Mononuclear cell (primary cell): ENCODE data around the gene RBP7. TPM values are rescaled to one million over a fixed set of nuclear protein-coding genes. Genes with fewer than 3 reads are reported as not detected.
A peak's percentile ranks its signal among the peaks of the same experiment; 100 is the strongest.
"Not testable (repeated sequence)": the region's sequence is repeated elsewhere in the genome, so short reads cannot be mapped to it uniquely, and the experiment has no call there.

Experiments used
- H3K27me3 ChIP-seq: 2 replicates; pipeline ENCODE4 v1.6.0; 2011; ENCODE audit warnings: low read length, control low read depth; ENCODE audit not compliant: insufficient read depth
- H3K4me1 ChIP-seq: 2 replicates; pipeline ENCODE4 v1.5.1; 2011; ENCODE audit warnings: mild to moderate bottlenecking, low read length, control low read depth; ENCODE audit not compliant: insufficient read depth
- H3K4me3 ChIP-seq: 2 replicates; pipeline ENCODE4 v1.5.1; 2011; ENCODE audit warnings: mild to moderate bottlenecking, low read length, moderate library complexity
- H3K9me3 ChIP-seq: 2 replicates; pipeline ENCODE4 v1.5.1; 2011; ENCODE audit warnings: low read depth, mild to moderate bottlenecking, control low read depth, low read length
- total RNA-seq: library from RNA; depleted of rRNA; stranded (reverse); fragments of >200 nt; gene quantifications from one replicate; pipeline ENCODE4 v1.2.3, GENCODE V29; 2012

The RBP7 gene
- 19.1 TPM for total RNA-seq

DNA sequence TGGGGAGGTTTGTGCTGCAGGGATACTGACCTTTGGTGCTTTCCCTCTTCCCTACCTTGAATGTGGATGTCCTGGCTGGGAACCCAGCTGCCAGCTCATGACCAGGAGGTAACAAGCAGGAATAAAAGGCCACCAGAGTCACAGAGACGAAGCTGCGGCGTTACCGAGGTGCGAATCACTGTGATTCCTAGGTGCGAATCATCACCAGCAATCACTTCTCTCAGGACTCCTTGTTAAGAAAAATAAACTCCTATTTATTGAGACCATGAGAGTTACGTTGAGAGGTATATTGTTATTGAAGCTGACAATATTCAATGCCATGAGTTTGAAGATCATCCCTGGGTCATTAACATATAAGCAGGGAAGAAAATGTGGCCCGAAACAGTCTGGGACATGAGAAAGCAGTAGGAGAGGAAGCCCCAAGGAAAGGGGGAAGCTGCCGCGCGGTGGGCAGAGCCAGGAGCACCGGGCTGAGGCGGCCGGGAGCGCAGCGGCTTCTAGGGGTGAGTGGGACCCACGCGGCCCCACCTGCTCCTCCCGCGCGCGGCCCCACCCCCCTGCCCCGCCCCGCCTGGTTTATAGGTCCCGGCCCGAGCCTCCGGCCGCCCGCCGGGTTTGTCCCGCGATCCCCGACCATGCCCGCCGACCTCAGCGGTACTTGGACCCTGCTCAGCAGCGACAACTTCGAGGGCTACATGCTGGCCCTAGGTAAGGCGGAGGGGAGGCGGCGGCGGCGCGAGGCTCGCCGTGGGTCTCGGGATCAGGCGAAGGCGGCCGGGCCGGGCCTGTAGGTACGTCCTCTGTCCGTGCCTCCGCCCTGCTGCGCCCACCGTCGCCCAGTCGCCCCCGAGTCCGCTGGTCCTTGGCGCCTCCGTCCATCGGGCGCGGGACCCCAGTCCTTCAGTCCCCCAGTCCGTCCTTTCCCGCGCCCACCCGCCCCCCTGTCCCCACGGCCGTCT is at the start of gene RBP7:
Gene RBP7 (plus strand): TSS at position 605 of the 959 bp plus-strand sequence. CDS start 31 bp downstream, at position 636.
- Histone ChIP-seq H3K9me3 (no peaks in the 10 kb centered on the region), H3K4me1 (peaks cover 32% of the 10 kb centered on the region), H3K27me3 (peaks cover 29% of the 10 kb centered on the region), H3K4me3 (peak within 1 kb of the TSS; percentile 35)

- H3K4me3 ChIP-seq: no peak overlapping the region
- no peaks in the 10 kb centered on the region for H3K27me3 ChIP-seq
- H3K4me1 ChIP-seq: no peaks in the 10 kb centered on the region
- H3K9me3 ChIP-seq: no peaks in the 10 kb centered on the region
Measured at GRCh38 chr1:9957726-9958125, 39.3 kb upstream of the RBP7 start.

DNA sequence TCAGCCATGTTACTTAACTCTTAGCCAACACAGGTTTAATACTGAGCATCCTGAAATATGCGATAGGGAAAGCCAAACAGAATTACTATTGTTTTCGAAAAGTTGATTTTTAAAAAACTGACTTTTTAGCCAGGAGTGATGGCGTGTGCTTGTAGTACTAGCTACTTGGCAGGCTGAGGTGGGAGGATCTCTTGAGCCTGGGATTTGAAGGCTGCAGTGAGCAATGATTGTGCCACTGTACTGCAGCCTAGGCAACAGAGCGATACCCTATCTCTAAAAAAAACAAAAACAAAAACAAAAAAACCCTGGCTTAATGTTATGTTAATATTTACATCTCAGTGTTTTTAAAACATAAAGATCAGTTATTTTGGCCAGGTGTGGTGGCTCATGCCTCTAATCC is 37.0 kb upstream of the RBP7 start:
- Histone ChIP-seq H3K4me1 (no peaks in the 10 kb centered on the region), H3K27me3 (no peaks in the 10 kb centered on the region), H3K4me3 (no peak overlapping the region), H3K9me3 (no peaks in the 10 kb centered on the region)

DNA sequence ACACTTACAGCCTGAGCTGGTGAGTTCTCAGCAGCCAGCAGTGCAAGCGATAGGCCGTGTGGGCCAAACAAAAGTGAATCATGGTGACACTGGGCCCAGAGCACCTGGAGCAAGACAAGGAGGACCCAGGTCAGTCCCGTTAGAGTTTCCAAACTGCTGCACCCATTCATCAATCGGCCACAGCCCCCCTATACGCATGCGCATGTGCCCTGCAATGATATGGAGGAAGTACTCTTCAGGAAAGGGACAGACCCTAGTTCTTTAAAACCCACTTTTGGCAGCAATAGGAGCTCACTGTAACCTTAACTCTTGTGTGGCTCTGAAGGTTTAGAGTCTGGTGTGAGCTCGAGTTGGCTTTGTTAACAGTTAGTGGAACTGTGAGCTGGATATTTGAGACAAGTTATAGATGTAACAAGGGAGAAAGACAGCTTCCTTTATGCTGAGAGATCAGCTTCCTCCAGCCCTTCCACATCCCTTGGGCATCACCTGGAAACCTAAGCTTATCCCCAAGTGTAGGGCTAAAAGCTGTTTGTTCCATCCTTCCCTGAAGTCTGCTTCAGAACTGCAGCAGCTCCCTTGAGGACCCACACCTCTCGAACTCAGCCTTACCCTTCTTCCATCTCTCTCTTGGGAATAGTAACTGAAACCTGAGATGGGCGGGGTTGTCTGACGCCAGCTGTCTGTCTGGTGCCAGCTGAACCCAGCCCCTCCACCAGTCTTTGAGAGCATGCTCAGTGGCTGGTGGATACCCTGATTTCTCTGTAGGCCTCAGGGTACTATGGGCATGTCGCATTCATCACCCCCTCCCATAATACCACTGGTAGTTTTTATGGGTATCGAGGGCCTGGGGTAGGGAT is 36.1 kb upstream of the RBP7 start:
- Histone ChIP-seq H3K9me3 (no peaks in the 10 kb centered on the region), H3K4me1 (no peaks in the 10 kb centered on the region), H3K4me3 (no peak overlapping the region), H3K27me3 (no peaks in the 10 kb centered on the region)

DNA sequence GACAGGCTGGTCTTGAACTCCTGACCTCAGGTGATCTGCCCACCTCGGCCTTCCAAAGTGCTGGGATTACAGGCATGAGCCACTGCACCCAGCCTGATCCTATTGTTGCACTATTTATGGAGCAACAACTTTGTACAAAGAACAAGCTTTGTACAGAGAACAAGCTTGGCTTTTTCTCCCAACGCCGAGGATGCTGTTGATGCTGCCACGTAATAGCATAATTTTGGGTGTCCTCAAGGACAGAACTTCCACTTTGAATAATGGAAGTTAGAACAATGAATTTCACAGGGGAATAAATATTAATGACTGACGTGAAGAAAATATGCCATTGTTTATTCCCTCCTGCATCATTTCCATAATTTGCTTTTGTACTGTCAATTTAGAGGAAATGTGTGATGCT is 12.8 kb upstream of the RBP7 start:
- Histone ChIP-seq H3K27me3 (no peaks in the 10 kb centered on the region), H3K9me3 (no peaks in the 10 kb centered on the region), H3K4me1 (peaks cover 2% of the 10 kb centered on the region), H3K4me3 (no peak overlapping the region)

DNA sequence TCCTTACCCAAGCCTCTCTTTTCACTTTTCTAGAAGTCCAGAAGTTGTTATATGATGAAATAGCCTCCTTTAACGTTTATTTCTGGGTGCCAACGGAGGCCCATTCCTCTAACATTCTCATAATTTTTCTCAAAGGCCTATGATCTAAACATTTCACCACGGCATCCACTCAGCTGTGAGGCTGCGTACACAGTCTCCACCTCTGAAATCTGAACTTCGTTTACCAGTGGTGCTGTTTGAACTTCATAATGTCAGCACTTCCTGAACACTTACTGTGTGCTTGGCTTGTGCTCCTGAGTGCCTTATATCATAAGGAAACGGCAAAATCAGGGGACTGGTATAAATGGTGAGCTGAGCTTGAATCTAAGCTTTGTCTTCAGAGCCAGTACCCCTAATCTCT is 12.0 kb upstream of the RBP7 start:
- H3K9me3 ChIP-seq: no peaks in the 10 kb centered on the region
- peaks cover 10% of the 10 kb centered on the region for H3K4me1 ChIP-seq
- no peak overlapping the region for H3K4me3 ChIP-seq
- H3K27me3 ChIP-seq: no peaks in the 10 kb centered on the region

- Histone ChIP-seq H3K4me3 (no peak overlapping the region), H3K4me1 (peaks cover 46% of the 10 kb centered on the region), H3K27me3 (no peaks in the 10 kb centered on the region), H3K9me3 (no peaks in the 10 kb centered on the region)
Measured at GRCh38 chr1:9989773-9990172, 7.3 kb upstream of the RBP7 start.

DNA sequence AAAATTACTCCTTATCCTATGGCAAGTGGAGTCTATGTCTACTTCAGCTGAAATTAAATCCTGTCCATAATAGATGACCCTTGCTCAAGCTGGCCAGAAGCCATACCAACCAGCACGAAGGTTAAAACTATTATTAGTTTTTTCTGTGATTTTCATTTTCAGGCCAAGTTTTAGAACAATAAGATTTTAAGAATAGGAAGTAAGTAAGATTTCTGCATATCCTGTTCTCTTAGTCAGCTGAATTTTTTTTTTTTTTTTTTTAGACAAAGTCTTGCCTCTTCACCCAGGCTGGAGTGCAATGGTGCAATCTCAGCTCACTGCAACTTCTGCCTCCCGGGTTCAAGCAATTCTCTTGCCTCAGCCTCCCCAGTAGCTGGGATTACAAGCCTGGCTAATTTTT is 6.1 kb upstream of the RBP7 start:
- no peaks in the 10 kb centered on the region for H3K27me3 ChIP-seq
- H3K4me1 ChIP-seq: peaks cover 46% of the 10 kb centered on the region
- H3K9me3 ChIP-seq: no peaks in the 10 kb centered on the region

GRCh38 chr1:9992910-9993309 is 4.1 kb upstream of the RBP7 start:
- Histone ChIP-seq H3K27me3 (peaks cover 8% of the 10 kb centered on the region), H3K4me1 (peaks cover 55% of the 10 kb centered on the region), H3K4me3 (no peak overlapping the region), H3K9me3 (no peaks in the 10 kb centered on the region)

More for the DNA sequence above, 6.1 kb upstream of the RBP7 start:
- no peak overlapping the region for H3K4me3 ChIP-seq

DNA sequence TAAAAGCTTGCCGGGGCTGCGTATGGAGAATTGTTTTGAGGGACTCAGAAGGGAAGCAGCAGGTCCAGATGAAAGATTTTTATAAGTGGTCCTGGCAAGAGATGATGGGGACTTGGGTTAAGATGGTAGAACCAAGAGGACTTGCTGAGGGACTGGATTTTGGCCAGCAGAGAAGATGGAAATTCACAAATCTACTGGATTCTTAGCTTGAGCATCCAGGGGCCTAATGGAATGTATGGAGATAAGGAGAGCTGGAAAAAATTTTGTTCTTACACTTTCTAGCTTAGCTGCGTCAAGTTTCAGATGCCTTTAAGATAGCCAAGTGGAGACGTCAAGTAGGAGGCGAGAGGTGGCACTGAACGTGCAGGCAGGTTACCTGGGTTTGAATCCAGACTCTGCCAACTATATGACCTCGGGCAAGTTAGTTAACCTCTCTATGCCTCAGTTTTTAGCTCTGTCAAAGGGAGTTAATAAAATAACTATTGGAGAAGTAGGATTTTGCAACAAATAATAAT is 3.4 kb upstream of the RBP7 start:
- Histone ChIP-seq H3K9me3 (no peaks in the 10 kb centered on the region), H3K4me1 (peaks cover 61% of the 10 kb centered on the region), H3K4me3 (no peak overlapping the region), H3K27me3 (peaks cover 15% of the 10 kb centered on the region)

GRCh38 chr1:10001016-10001665 is 4.1 kb downstream of the RBP7 start:
- Histone ChIP-seq H3K9me3 (no peaks in the 10 kb centered on the region), H3K4me1 (peaks cover 15% of the 10 kb centered on the region), H3K4me3 (no peak overlapping the region), H3K27me3 (peaks cover 29% of the 10 kb centered on the region)

DNA sequence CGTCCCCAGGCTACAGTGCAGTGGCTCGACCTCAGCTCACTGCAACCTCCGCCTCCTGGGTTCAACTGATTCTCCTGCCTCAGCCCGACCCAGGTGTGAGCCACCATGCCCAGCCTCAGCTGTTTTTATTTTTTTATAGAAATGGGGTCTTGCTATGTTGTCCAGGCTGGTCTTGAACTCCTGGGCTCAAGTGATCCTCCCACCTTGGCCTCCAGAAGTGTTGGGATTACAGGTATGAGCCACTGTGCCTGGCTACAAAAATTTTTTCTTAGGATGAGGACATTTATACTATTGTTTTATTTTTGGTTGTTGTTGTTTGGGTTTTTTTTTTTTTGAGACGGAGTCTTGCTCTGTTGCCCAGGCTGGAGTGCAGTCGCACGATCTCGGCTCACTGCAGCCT is 8.2 kb downstream of the RBP7 start:
- not testable (repeated sequence) for H3K4me1 ChIP-seq, H3K27me3 ChIP-seq

GRCh38 chr1:10007169-10007568 is 10.1 kb downstream of the RBP7 start:
- Histone ChIP-seq H3K9me3 (no peaks in the 10 kb centered on the region), H3K4me1 (no peaks in the 10 kb centered on the region)

More for the DNA sequence above, 8.2 kb downstream of the RBP7 start:
- H3K9me3 ChIP-seq, H3K4me3 ChIP-seq: not testable (repeated sequence)

GRCh38 chr1:10014016-10014415 is 17.0 kb downstream of the RBP7 start:
- H3K27me3 ChIP-seq: no peaks in the 10 kb centered on the region
- H3K9me3 ChIP-seq: no peaks in the 10 kb centered on the region
- H3K4me3 ChIP-seq: no peak overlapping the region
- H3K4me1 ChIP-seq: no peaks in the 10 kb centered on the region

More at GRCh38 chr1:10007169-10007568, 10.1 kb downstream of the RBP7 start:
- H3K27me3 ChIP-seq: no peaks in the 10 kb centered on the region
- H3K4me3 ChIP-seq: no peak overlapping the region
